H1 (cell line): Measurements from ENCODE around the gene TBCEL. TPM values are rescaled to one million over a fixed set of nuclear protein-coding genes. Genes with fewer than 3 reads are reported as not detected.

Experiments used
- CTCF ChIA-PET: fragments of 300-600 bp; sonication (Branson Sonifier 250); formaldehyde crosslinking; loops from one replicate; lab custom pipeline; 2021; ENCODE audit not compliant: partially characterized antibody; lab: Charles Lee
- POLR2A ChIA-PET: fragments of 300-600 bp; sonication (Branson Sonifier 250); formaldehyde crosslinking; loops from one replicate; lab custom pipeline; 2021; ENCODE audit warnings: inconsistent platforms; ENCODE audit not compliant: partially characterized antibody; lab: Charles Lee
- DNase-seq, 2 experiments: peaks; one replicate each; pipeline versions ENCODE4 v3.0.0 to v3.0.0-alpha.2; 2010 to 2022; ENCODE audit warnings: low spot score in 2 of 2, low read depth in 1 of 2, mixed read lengths in 1 of 2
- FAIRE-seq: peaks from 2 replicates; lab custom pipeline; 2011; peaks lifted over from hg19 to GRCh38; lab: Jason Lieb, UNC
- H2AFZ ChIP-seq: 2 replicates; pipeline ENCODE4 v1.8.1; 2012; ENCODE audit warnings: low read length, inconsistent platforms
- H2AK5ac ChIP-seq: 2 replicates; pipeline ENCODE4 v1.6.1; 2013; ENCODE audit warnings: low read depth, low read length
- H2BK120ac ChIP-seq: replicated peaks from 2 replicates; pipeline ENCODE3; 2013; ENCODE audit warnings: low read depth, low read length, inconsistent platforms
- H2BK12ac ChIP-seq: 2 replicates; pipeline ENCODE4 v1.6.1; 2013; ENCODE audit warnings: low read depth, low read length
- H2BK15ac ChIP-seq: 2 replicates; pipeline ENCODE4 v1.6.1; 2013; ENCODE audit warnings: low read length
- H2BK20ac ChIP-seq: 2 replicates; pipeline ENCODE4 v1.6.1; 2013; ENCODE audit warnings: low read length
- H2BK5ac ChIP-seq: 2 replicates; pipeline ENCODE4 v1.6.1; 2013; ENCODE audit warnings: low read depth, low read length
- H3K14ac ChIP-seq: 2 replicates; pipeline ENCODE4 v1.6.1; 2013; ENCODE audit warnings: inconsistent platforms; ENCODE audit not compliant: insufficient read length
- H3K18ac ChIP-seq: 2 replicates; pipeline ENCODE4 v1.6.1; 2013; ENCODE audit warnings: low read length; ENCODE audit errors: extremely low read depth
- H3K23ac ChIP-seq: 2 replicates; pipeline ENCODE4 v1.6.1; 2013; ENCODE audit warnings: inconsistent platforms; ENCODE audit not compliant: insufficient read length
- H3K23me2 ChIP-seq: 2 replicates; pipeline ENCODE4 v1.6.1; 2013; ENCODE audit warnings: low read depth, low read length
- H3K27ac ChIP-seq: 2 replicates; pipeline ENCODE4 v1.6.1; 2011; ENCODE audit warnings: low read depth, low read length, inconsistent platforms
- H3K27me3 ChIP-seq, 4 experiments: replicated peaks in 1 of 4; 1 replicate in 1 of 4; 2 replicates in 3 of 4; pipeline versions ENCODE4 v1.6.1 to v1.8.1; 2011 to 2013; ENCODE audit warnings: low read length in 3 of 4, mild to moderate bottlenecking in 3 of 4, inconsistent platforms in 2 of 4, mixed read lengths in 2 of 4, moderate library complexity in 1 of 4; ENCODE audit not compliant: control insufficient read depth in 3 of 4, insufficient read depth in 3 of 4; ENCODE audit errors: extremely low read depth in 1 of 4
- H3K36me3 ChIP-seq, 4 experiments: 2 replicates each; pipeline versions ENCODE4 v1.6.1 to v1.8.1; 2011 to 2013; ENCODE audit warnings: mild to moderate bottlenecking in 4 of 4, low read length in 3 of 4, moderate library complexity in 2 of 4, control low read depth in 1 of 4, inconsistent platforms in 1 of 4; ENCODE audit not compliant: insufficient read depth in 4 of 4, control insufficient read depth in 2 of 4
- H3K4ac ChIP-seq: replicated peaks from 2 replicates; pipeline ENCODE3; 2013; ENCODE audit warnings: low read length, low read depth, mixed read lengths, inconsistent platforms; ENCODE audit not compliant: insufficient read length
- H3K4me1 ChIP-seq, 4 experiments: replicated peaks in 1 of 4; 1 replicate in 1 of 4; 2 replicates in 3 of 4; pipeline versions ENCODE4 v1.6.1 to v1.8.1; 2011 to 2013; ENCODE audit warnings: low read length in 3 of 4, inconsistent platforms in 2 of 4, mixed read lengths in 1 of 4; ENCODE audit not compliant: insufficient read depth in 4 of 4, control insufficient read depth in 3 of 4
- H3K4me2 ChIP-seq, 2 experiments: 2 replicates each; pipeline versions ENCODE4 v1.6.1 to v1.8.1; 2011 to 2013; ENCODE audit warnings: low read depth in 2 of 2, low read length in 2 of 2, control low read depth in 1 of 2, inconsistent platforms in 1 of 2, mild to moderate bottlenecking in 1 of 2; ENCODE audit not compliant: insufficient read depth in 1 of 2
- H3K4me3 ChIP-seq, 4 experiments: fragments of 200-600, 300-600 bp in 1 of 4; sonication (generic), shearing (Covaris generic), sonication (Bioruptor Twin) in 1 of 4; 2 replicates each; pipeline versions ENCODE4 v1.5.1 to v1.8.1; 2011 to 2016; ENCODE audit warnings: low read length in 4 of 4, low read depth in 3 of 4, control low read depth in 2 of 4, inconsistent platforms in 2 of 4, mild to moderate bottlenecking in 2 of 4, mixed read lengths in 1 of 4, moderate library complexity in 1 of 4; ENCODE audit not compliant: insufficient read depth in 2 of 4; ENCODE audit errors: extremely low read depth in 1 of 4
- H3K56ac ChIP-seq: replicated peaks from 2 replicates; pipeline ENCODE3; 2013; ENCODE audit warnings: low read depth, mild to moderate bottlenecking, mixed read lengths, low read length, inconsistent platforms; ENCODE audit not compliant: insufficient read length
- H3K79me1 ChIP-seq: 2 replicates; pipeline ENCODE4 v1.6.1; 2013; ENCODE audit warnings: low read depth, low read length, control low read depth
- H3K79me2 ChIP-seq, 2 experiments: 2 replicates each; pipeline versions ENCODE4 v1.6.1 to v1.8.1; 2012 to 2013; ENCODE audit warnings: low read length in 2 of 2, mild to moderate bottlenecking in 2 of 2, inconsistent platforms in 1 of 2; ENCODE audit not compliant: insufficient read depth in 2 of 2, control insufficient read depth in 1 of 2
- H3K9ac ChIP-seq, 4 experiments: replicated peaks in 1 of 4; 1 replicate in 1 of 4; 2 replicates in 3 of 4; pipeline versions ENCODE4 v1.6.1 to v1.8.1; 2011 to 2013; ENCODE audit warnings: low read depth in 3 of 4, low read length in 3 of 4, control low read depth in 2 of 4, mild to moderate bottlenecking in 2 of 4, moderate library complexity in 2 of 4, inconsistent platforms in 1 of 4; ENCODE audit errors: extremely low read depth in 1 of 4
- H3K9me3 ChIP-seq, 2 experiments: 2 replicates each; pipeline versions ENCODE4 v1.6.1 to v1.8.1; 2012 to 2013; ENCODE audit warnings: mild to moderate bottlenecking in 2 of 2, moderate library complexity in 2 of 2, control low read depth in 1 of 2, inconsistent platforms in 1 of 2, low read depth in 1 of 2, low read length in 1 of 2, mixed read lengths in 1 of 2; ENCODE audit not compliant: insufficient read depth in 2 of 2
- H4K20me1 ChIP-seq, 2 experiments: replicated peaks in 1 of 2; 2 replicates each; pipeline versions ENCODE3 to v1.8.1; 2011 to 2013; ENCODE audit warnings: inconsistent platforms in 2 of 2, low read length in 2 of 2, mild to moderate bottlenecking in 1 of 2; ENCODE audit not compliant: insufficient read depth in 2 of 2, control insufficient read depth in 1 of 2
- H4K5ac ChIP-seq: 2 replicates; pipeline ENCODE4 v1.6.1; 2013; ENCODE audit warnings: low read length, low read depth, mixed read lengths, inconsistent platforms; ENCODE audit not compliant: insufficient read length
- H4K8ac ChIP-seq: 2 replicates; pipeline ENCODE4 v1.8.0; 2013; ENCODE audit warnings: mild to moderate bottlenecking, moderate library complexity, low read length, inconsistent platforms; ENCODE audit not compliant: insufficient read depth; ENCODE audit errors: extremely low read depth
- H4K91ac ChIP-seq: replicated peaks from 2 replicates; pipeline ENCODE3; 2013; ENCODE audit warnings: low read length, mixed read lengths, inconsistent platforms; ENCODE audit not compliant: insufficient read length
- WGBS, 2 experiments: shearing (Covaris generic) in 1 of 2; methylation state at CpG; one replicate each; pipeline versions ENCODE4 v1.1.6 to v1.1.7; 2013 to 2015; ENCODE audit warnings: low lambda C conversion rate in 2 of 2, mixed read lengths in 2 of 2, inconsistent platforms in 1 of 2, low coverage in 1 of 2, missing lambda C conversion rate in 1 of 2; ENCODE audit not compliant: insufficient replicate concordance in 2 of 2, insufficient coverage in 1 of 2, insufficient read length in 1 of 2; ENCODE audit errors: extremely low coverage in 1 of 2, missing lambda C conversion rate in 1 of 2; 5-methylcytosine and 5-hydroxymethylcytosine counted together
- polyA plus RNA-seq, 7 experiments: library from polyadenylated mRNA; depleted of rRNA in 3 of 7; stranded (reverse) in 5 of 7; unstranded in 2 of 7; fragments of >200 nt in 5 of 7; fragments of 200-250 nt in 2 of 7; gene quantifications; 1 replicate in 5 of 7; 2 replicates in 1 of 7; 4 replicates in 1 of 7; pipeline versions ENCODE4 v1.2.1 to v1.2.3, GENCODE V29; 2011 to 2013; ENCODE audit warnings: missing spikeins in 2 of 7, mixed read lengths in 2 of 7
- total RNA-seq: library from RNA; stranded (reverse); fragmentation: NEBNext Ultra II Directional; extraction: Animal tissue kit (Norgen Biotek cat#: 25700); gene quantifications from 2 replicates; pipeline ENCODE4 v1.2.1, GENCODE V29; 2021

TBCEL gene
- total and polyA plus RNA-seq, 2 of the 8 experiments (the other 6 are each of a cell fraction or from before 2014, with no cell fraction given), result 3.9 to 16.0 TPM

GRCh38 chr11:121138259-121138658 is 114.4 kb downstream of the TBCEL start:
- no peak overlapping the region for H2BK5ac ChIP-seq
- no peak overlapping the region for H4K8ac ChIP-seq
- no peak overlapping the region for H3K4ac ChIP-seq
- H2BK20ac ChIP-seq, result no peak overlapping the region
- no peaks in the 10 kb centered on the region for H3K79me1 ChIP-seq
- DNase-seq, result no peak
- no peaks in the 10 kb centered on the region for H3K9me3 ChIP-seq
- H3K9ac ChIP-seq, result no peak overlapping the region; a peak in 1 of 7 replicates
- H4K91ac ChIP-seq, result no peak overlapping the region
- WGBS, 2 experiments, result 85% methylated on average over 5 of the region's 5 CpGs; no CpG with 5 or more reads in 1 of the 2 experiments
- H2BK12ac ChIP-seq, result no peak overlapping the region
- H3K4me1 ChIP-seq, result no peaks in the 10 kb centered on the region
- H3K79me2 ChIP-seq, result no peaks in the 10 kb centered on the region
- no peak overlapping the region for H3K4me2 ChIP-seq
- H3K4me3 ChIP-seq, result no peak overlapping the region
- no peak overlapping the region for H3K18ac ChIP-seq
- no peak overlapping the region for H3K14ac ChIP-seq
- H2BK120ac ChIP-seq, result no peak overlapping the region
- FAIRE-seq, result no peak
- no peak overlapping the region for H2AK5ac ChIP-seq
- no peak overlapping the region for H2AFZ ChIP-seq
- no peak overlapping the region for H3K56ac ChIP-seq
- H3K36me3 ChIP-seq, result no peaks in the 10 kb centered on the region
- H3K27me3 ChIP-seq, result no peaks in the 10 kb centered on the region
- H3K23me2 ChIP-seq, result no peaks in the 10 kb centered on the region
- H3K27ac ChIP-seq, result no peak overlapping the region
- H4K5ac ChIP-seq, result no peak overlapping the region
- peaks cover 0 to 3% of the 10 kb centered on the region in 2 experiments for H4K20me1 ChIP-seq
- no peak overlapping the region for H3K23ac ChIP-seq
- H2BK15ac ChIP-seq, result no peak overlapping the region
- POLR2A ChIA-PET, result no interaction called here
- CTCF ChIA-PET, result interaction anchor here (0.9 to 2.2 kb wide), 5 partner anchors 9 to 208 kb away, joined by 3 to 10 read pairs (median 4); no protein-coding TSS in a partner anchor
